Heart right ventricle (tissue), 16 donors: Measurements from ENCODE around the gene CHAF1B. TPM values are rescaled to one million over a fixed set of nuclear protein-coding genes. Genes with fewer than 3 reads are reported as not detected.
A peak's percentile ranks its signal among the peaks of the same experiment; 100 is the strongest.
"Not testable (repeated sequence)": the region's sequence is repeated elsewhere in the genome, so short reads cannot be mapped to it uniquely, and the experiment has no call there.

Source experiments
- ATAC-seq, 8 donors: fragments of 200-7000 bp; cut with Tn5 transposase; one replicate each; pipeline ENCODE4 v1.9.1; 2020; ENCODE audit warnings: mild to moderate bottlenecking in 8 of 8, moderate library complexity in 8 of 8, moderate number of reproducible peaks in 1 of 8
- DNase-seq, 2 donors: peaks; one replicate each; pipeline ENCODE4 v3.0.0-alpha.2; 2020
- H3K27ac ChIP-seq, 10 donors: fragments of 200-600 bp; sonication (generic) in 2 of 10; one replicate each; pipeline versions ENCODE4 v1.5.0 to v1.8.0; 2020 to 2022; ENCODE audit warnings: mild to moderate bottlenecking in 3 of 10
- H3K27me3 ChIP-seq, 7 donors: fragments of 200-600 bp; one replicate each; pipeline ENCODE4 v1.8.0; 2021 to 2022; ENCODE audit warnings: mild to moderate bottlenecking in 2 of 7
- H3K36me3 ChIP-seq, 9 donors: fragments of 200-600 bp; sonication (generic) in 1 of 9; one replicate each; pipeline versions ENCODE4 v1.5.0 to v1.8.0; 2020 to 2022; ENCODE audit warnings: mild to moderate bottlenecking in 2 of 9
- H3K4me1 ChIP-seq, 9 donors: fragments of 200-600 bp; sonication (generic) in 1 of 9; one replicate each; pipeline versions ENCODE4 v1.5.0 to v1.8.0; 2020 to 2022; ENCODE audit warnings: mild to moderate bottlenecking in 4 of 9
- H3K4me3 ChIP-seq, 10 donors: fragments of 200-600 bp; sonication (generic) in 2 of 10; one replicate each; pipeline versions ENCODE4 v1.5.0 to v1.8.0; 2020 to 2022; ENCODE audit warnings: mild to moderate bottlenecking in 7 of 10, moderate library complexity in 2 of 10
- H3K9me3 ChIP-seq, 11 donors: fragments of 200-600 bp in 10 of 11; sonication (generic) in 2 of 11; one replicate each; pipeline versions ENCODE4 v1.5.0 to v1.8.0; 2013 to 2022; ENCODE audit warnings: mild to moderate bottlenecking in 2 of 11, control low read depth in 1 of 11, moderate library complexity in 1 of 11
- CTCF ChIP-seq, 9 donors: fragments of 200-600 bp; sonication (generic) in 2 of 9; IDR thresholded peaks; one replicate each; pipeline versions ENCODE4 v1.5.0 to v1.8.0; 2021 to 2022; ENCODE audit warnings: antibody characterized with exemption in 9 of 9, mild to moderate bottlenecking in 5 of 9, moderate library complexity in 1 of 9
- WGBS, 2 donors: extraction: QIAGEN DNeasy Blood & Tissue Kit; methylation state at CpG; one replicate each; pipeline ENCODE4 v1.1.7; 2013; ENCODE audit warnings: inconsistent platforms in 1 of 2; 5-methylcytosine and 5-hydroxymethylcytosine counted together
- intact Hi-C, 10 donors: fragments of 100-400 bp; cut with DNase I; formaldehyde crosslinking; loops; one replicate each; pipeline versions ENCODE4 v1.11.1 to v1.14.2; 2022
- polyA plus RNA-seq, 2 donors: library from polyadenylated mRNA; stranded (reverse); fragments of 200-250 nt; gene quantifications; one replicate each; pipeline ENCODE4 v1.2.3, GENCODE V29; 2013
- total RNA-seq, 10 donors: library from RNA; stranded (reverse); fragmentation: NEBNext Ultra II Directional in 3 of 10; extraction: Animal tissue kit (Norgen Biotek cat#: 25700) in 3 of 10; gene quantifications; one replicate each; pipeline versions ENCODE4 v1.2.1 to v1.2.4, GENCODE V29; 2021 to 2023
- donor health status: Arrhythmogenic right ventricular cardiomyopathy.
- donor health status: ischemic (EF 13 %, LVEDD 7.1; RV severe dilation, severe dysfunction).
- donor health status: healthy with polysubstance abuse.
- donor health status: DM: no; HTN: yes; CAD: no.
- donor health status: DM: no; HTN: no; CAD: no.
- donor health status: ischemic (EF 25% LVEDD 6.9; RV normal size, moderate dysfunction).
- donor health status: ischemic (EF 25% LVEDD 5.7; RV mildly dilated, moderate dysfunction).
- donor health status: healthy.
- donor health status: DM: yes; HTN: yes; CAD: no.
- donor health status: Ischemic cardiomyopathy.
- donor health status: ischemic (EF 35%, LVEDD 5.7; RV mildly dilated, moderate dysfunction).
- donor health status: nonischemic (EF 11% LVEDD 7.7; RV severe dilation, severe dysfunction).
- donor health status: DM: yes; HTN: yes; CAD: no.
- donor health status: PGD.
- donor health status: ischemic (EF 29% LVEDD 5.4; RV normal size, mild dysfunction).
- donor health status: nonischemic (EF 23%, LVEDD 6.1; RV moderate dilation, normal function).

Gene CHAF1B
- total and polyA plus RNA-seq, 12 donors = 0.24 to 1.3 (median 0.48) TPM

DNA sequence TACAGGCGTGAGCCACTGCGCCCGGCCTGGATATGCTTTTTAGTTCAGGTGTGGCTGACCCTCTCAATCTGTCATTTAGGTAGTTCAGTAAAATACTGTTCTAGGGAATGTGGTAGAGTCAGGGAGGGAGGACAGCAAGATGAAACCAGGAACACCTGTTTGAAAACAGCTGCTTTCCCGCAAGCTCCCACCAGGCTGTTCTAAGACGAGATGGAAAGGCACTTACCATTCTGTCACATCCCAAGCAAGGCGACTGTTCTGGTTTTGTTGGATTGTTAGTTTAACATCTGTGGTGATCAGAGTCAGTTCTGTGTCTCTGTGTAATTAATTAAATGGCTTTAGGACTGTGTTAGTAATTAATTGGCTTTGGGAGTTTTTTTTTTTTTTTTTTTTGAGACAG is 2.9 kb downstream of the CHAF1B start:
- Histone ChIP-seq H3K27me3 (no peaks in the 10 kb centered on the region), H3K36me3 (peaks cover 0 to 7% (median 0%) of the 10 kb centered on the region in 9 donors), H3K9me3 (no peaks in the 10 kb centered on the region), H3K4me1 (peaks cover 0 to 7% (median 4%) of the 10 kb centered on the region in 9 donors), H3K4me3 (no peak overlapping the region), H3K27ac (no peak overlapping the region)
- no peak for DNase-seq
- WGBS, 2 donors = 95 to 96% methylated on average over 6 of the region's 6 CpGs
- no peak for TF ChIP-seq CTCF (IDR thresholded peaks at IDR 0.05)
- intact Hi-C loops = loop anchor here in 1 of 10 donors (10.0 kb wide), 1 partner anchor 63 kb away; the partner anchor contains the start of gene MORC3
- no peak for ATAC-seq

DNA sequence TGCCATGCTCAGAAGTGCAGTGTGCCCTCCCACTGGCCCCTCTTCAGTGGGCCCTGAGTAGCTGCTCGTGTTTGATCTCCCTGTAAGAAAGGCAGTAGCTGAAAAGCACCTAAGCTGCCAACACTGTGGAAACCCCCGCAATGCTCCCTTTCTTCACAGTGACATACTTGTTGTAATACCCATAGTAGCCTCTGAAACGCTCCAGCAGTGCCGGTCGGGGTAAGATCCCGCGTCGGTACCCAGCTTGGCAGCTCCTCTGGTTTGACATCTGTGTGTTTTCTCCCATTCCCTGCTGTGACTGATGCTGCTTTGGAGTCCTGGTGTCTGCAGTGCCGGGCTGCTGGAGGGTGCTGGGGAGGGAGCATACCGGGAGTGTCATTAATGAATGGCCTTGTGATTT is 3.6 kb downstream of the CHAF1B start:
- Histone ChIP-seq H3K9me3 (no peaks in the 10 kb centered on the region), H3K27me3 (no peaks in the 10 kb centered on the region), H3K4me1 (peaks cover 0 to 7% (median 4%) of the 10 kb centered on the region in 9 donors), H3K27ac (no peak overlapping the region), H3K4me3 (no peak overlapping the region), H3K36me3 (peaks cover 0 to 7% (median 0%) of the 10 kb centered on the region in 9 donors)
- ATAC-seq (peak in 1 of 8 donors; percentile 13), DNase-seq (no peak)
- 51 to 66% methylated on average over 10 of the region's 10 CpGs for WGBS, 2 donors
- intact Hi-C loops = loop anchor here in 1 of 10 donors (10.0 kb wide), 1 partner anchor 64 kb away; the partner anchor contains the start of gene MORC3
- no peak for TF ChIP-seq CTCF (IDR thresholded peaks at IDR 0.05)

- ATAC-seq, H3K4me3 ChIP-seq, H3K27me3 ChIP-seq, H3K27ac ChIP-seq, H3K4me1 ChIP-seq, intact Hi-C loops, DNase-seq, H3K9me3 ChIP-seq: not testable (repeated sequence)
- 96% methylated on average over 5 of the region's 6 CpGs for WGBS, 2 donors
- peaks cover 0 to 17% (median 0%) of the 10 kb centered on the region in 9 donors for H3K36me3 ChIP-seq
These were observed 6.5 kb downstream of the CHAF1B start for GRCh38 chr21:36391649-36392048.

GRCh38 chr21:36395353-36396111 is 10.3 kb downstream of the CHAF1B start:
- Histone ChIP-seq H3K9me3 (no peaks in the 10 kb centered on the region), H3K27ac (no peak overlapping the region), H3K36me3 (peaks cover 0 to 23% (median 0%) of the 10 kb centered on the region in 9 donors), H3K27me3 (no peaks in the 10 kb centered on the region), H3K4me3 (no peak overlapping the region), H3K4me1 (no peaks in the 10 kb centered on the region)
- DNase-seq = no peak
- WGBS, 2 donors = 94 to 96% methylated on average over 6 of the region's 6 CpGs
- ATAC-seq = no peak
- intact Hi-C loops = no loop called here
- TF ChIP-seq CTCF (IDR thresholded peaks at IDR 0.05) = no peak

DNA sequence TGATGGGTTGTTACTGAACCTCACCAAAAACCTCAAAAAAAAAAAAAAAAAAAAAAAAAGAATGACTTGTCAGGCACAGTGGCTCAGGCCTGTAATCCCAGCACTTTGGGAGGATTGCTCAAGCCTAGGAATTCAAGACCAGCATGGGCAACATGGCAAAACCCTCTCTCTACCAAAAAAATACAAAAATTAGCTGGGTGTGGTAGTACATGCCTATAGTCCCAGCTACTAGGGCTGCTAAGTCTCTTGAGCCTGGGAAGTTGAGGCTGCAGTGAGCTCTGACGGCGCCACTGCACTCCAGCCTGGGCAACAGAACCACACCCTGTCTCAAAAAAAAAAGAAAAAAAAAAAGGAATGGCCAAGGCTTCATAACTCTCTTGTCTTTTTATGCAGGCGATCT is 11.1 kb downstream of the CHAF1B start:
- H3K9me3 ChIP-seq = no peaks in the 10 kb centered on the region
- peaks cover 0 to 28% (median 0%) of the 10 kb centered on the region in 9 donors for H3K36me3 ChIP-seq
- no peak for ATAC-seq
- no peak overlapping the region for H3K4me3 ChIP-seq
- DNase-seq = no peak
- no peak overlapping the region for H3K27ac ChIP-seq
- no peaks in the 10 kb centered on the region for H3K27me3 ChIP-seq
- 91 to 96% methylated on average over 3 of the region's 3 CpGs for WGBS, 2 donors
- no peak for TF ChIP-seq CTCF (IDR thresholded peaks at IDR 0.05)
- H3K4me1 ChIP-seq = no peaks in the 10 kb centered on the region
- intact Hi-C loops = no loop called here
